ENCODE data around the gene THBS3. TPM values are rescaled to one million over a fixed set of nuclear protein-coding genes. Genes with fewer than 3 reads are reported as not detected.

The THBS3 gene
- total RNA-seq, 1 experiment from 2014 or later, result 33.0 TPM

GRCh38 chr1:155187456-155187891 is 20.2 kb downstream of the THBS3 start:
- no TSS peak for BruUV-seq (replicated peaks)
- CTCF ChIA-PET, result interaction anchor here (0.6 to 1.5 kb wide), 3 partner anchors 10 to 257 kb away, joined by 3 to 5 read pairs (median 4); no protein-coding TSS in a partner anchor
- Mint-ChIP-seq H3K9me3 (ENCODE audit: unreplicated experiment) (no peaks in the 10 kb centered on the region), H3K27ac (ENCODE audit: low read depth, unreplicated experiment) (peak overlapping the region; percentile 81), H3K4me3 (ENCODE audit: unreplicated experiment) (peak overlapping the region; percentile 47), H3K36me3 (ENCODE audit: insufficient read depth, unreplicated experiment) (peaks cover 40% of the 10 kb centered on the region), H3K27me3 (ENCODE audit: insufficient read depth, unreplicated experiment) (no peaks in the 10 kb centered on the region), H3K4me1 (ENCODE audit: insufficient read depth, unreplicated experiment) (peaks cover 28% of the 10 kb centered on the region)
- no peak for DNase-seq (ENCODE audit: unreplicated experiment)
- no peak for TF ChIP-seq CTCF (IDR thresholded peaks at IDR 0.05; ENCODE audit: unreplicated experiment)
- intact Hi-C loops (cut with micrococcal nuclease), result no loop called here
- POLR2A ChIA-PET, result interaction anchor here (15.7 kb wide), 1 partner anchor 7 kb away, joined by 215 read pairs; no protein-coding TSS in a partner anchor

GRCh38 chr1:155186794-155187455 is 20.8 kb downstream of the THBS3 start:
- BruUV-seq (replicated peaks), result no TSS peak
- Mint-ChIP-seq H3K27ac (ENCODE audit: low read depth, unreplicated experiment) (peak overlapping the region; percentile 81), H3K4me3 (ENCODE audit: unreplicated experiment) (peak overlapping the region; percentile 47), H3K36me3 (ENCODE audit: insufficient read depth, unreplicated experiment) (peaks cover 37% of the 10 kb centered on the region), H3K4me1 (ENCODE audit: insufficient read depth, unreplicated experiment) (peaks cover 23% of the 10 kb centered on the region), H3K27me3 (ENCODE audit: insufficient read depth, unreplicated experiment) (no peaks in the 10 kb centered on the region), H3K9me3 (ENCODE audit: unreplicated experiment) (no peaks in the 10 kb centered on the region)
- no peak for DNase-seq (ENCODE audit: unreplicated experiment)
- intact Hi-C loops (cut with micrococcal nuclease), result no loop called here
- TF ChIP-seq CTCF (IDR thresholded peaks at IDR 0.05; ENCODE audit: unreplicated experiment), result no peak
- POLR2A ChIA-PET, result interaction anchor here (0.7 to 15.7 kb wide), 2 partner anchors 8 to 1220 kb away, joined by 3 to 215 read pairs; no protein-coding TSS in a partner anchor
- CTCF ChIA-PET, result interaction anchor here (1.0 to 2.7 kb wide), 4 partner anchors 10 to 14 kb away, joined by 4 to 18 read pairs (median 8); partner anchors contain the start of gene KRTCAP2

- BruUV-seq (replicated peaks), result no TSS peak
- Mint-ChIP-seq H3K4me1 (ENCODE audit: insufficient read depth, unreplicated experiment) (peaks cover 21% of the 10 kb centered on the region), H3K36me3 (ENCODE audit: insufficient read depth, unreplicated experiment) (peaks cover 33% of the 10 kb centered on the region), H3K4me3 (ENCODE audit: unreplicated experiment) (no peak overlapping the region), H3K9me3 (ENCODE audit: unreplicated experiment) (no peaks in the 10 kb centered on the region), H3K27ac (ENCODE audit: low read depth, unreplicated experiment) (peak overlapping the region; percentile 51), H3K27me3 (ENCODE audit: insufficient read depth, unreplicated experiment) (no peaks in the 10 kb centered on the region)
- DNase-seq (ENCODE audit: unreplicated experiment), result no peak
- ChIA-PET CTCF (interaction anchor here (1.8 to 2.7 kb wide), 3 partner anchors 9 to 13 kb away, joined by 12 to 18 read pairs (median 15); partner anchors contain the start of gene KRTCAP2), POLR2A (interaction anchor here (0.7 to 15.7 kb wide), 2 partner anchors 9 to 1219 kb away, joined by 3 to 215 read pairs; no protein-coding TSS in a partner anchor)
- intact Hi-C loops (cut with micrococcal nuclease), result no loop called here
- TF ChIP-seq CTCF (IDR thresholded peaks at IDR 0.05; ENCODE audit: unreplicated experiment), result no peak
These were observed 21.5 kb downstream of the THBS3 start for GRCh38 chr1:155186067-155186793.

GRCh38 chr1:155185783-155186066 is 22.0 kb downstream of the THBS3 start:
- H3K9me3 Mint-ChIP-seq (ENCODE audit: unreplicated experiment), result no peaks in the 10 kb centered on the region
- ChIA-PET CTCF (interaction anchor here (0.6 to 2.7 kb wide), 5 partner anchors 8 to 48 kb away, joined by 4 to 18 read pairs (median 15); partner anchors contain the start of gene KRTCAP2), POLR2A (interaction anchor here (1.5 to 15.7 kb wide), 2 partner anchors 9 to 21 kb away, joined by 4 to 215 read pairs; no protein-coding TSS in a partner anchor)
- DNase-seq (ENCODE audit: unreplicated experiment), result no peak
- H3K4me3 Mint-ChIP-seq (ENCODE audit: unreplicated experiment), result no peak overlapping the region
- no peaks in the 10 kb centered on the region for H3K27me3 Mint-ChIP-seq (ENCODE audit: insufficient read depth, unreplicated experiment)
- peaks cover 21% of the 10 kb centered on the region for H3K4me1 Mint-ChIP-seq (ENCODE audit: insufficient read depth, unreplicated experiment)
- peaks cover 33% of the 10 kb centered on the region for H3K36me3 Mint-ChIP-seq (ENCODE audit: insufficient read depth, unreplicated experiment)
- H3K27ac Mint-ChIP-seq (ENCODE audit: low read depth, unreplicated experiment), result no peak overlapping the region
- no peak for TF ChIP-seq CTCF (IDR thresholded peaks at IDR 0.05; ENCODE audit: unreplicated experiment)
- intact Hi-C loops (cut with micrococcal nuclease), result no loop called here
- BruUV-seq (replicated peaks), result no TSS peak

All from MCF 10A (cell line).